ENCODE results near the gene APPBP2. TPM values are rescaled to one million over a fixed set of nuclear protein-coding genes. Genes with fewer than 3 reads are reported as not detected.
A peak's percentile ranks its signal among the peaks of the same experiment; 100 is the strongest.
"Not testable (repeated sequence)": the region's sequence is repeated elsewhere in the genome, so short reads cannot be mapped to it uniquely, and the experiment has no call there.

Gene APPBP2
- total RNA-seq, 1 donor from 2014 or later: 23.0 TPM

DNA sequence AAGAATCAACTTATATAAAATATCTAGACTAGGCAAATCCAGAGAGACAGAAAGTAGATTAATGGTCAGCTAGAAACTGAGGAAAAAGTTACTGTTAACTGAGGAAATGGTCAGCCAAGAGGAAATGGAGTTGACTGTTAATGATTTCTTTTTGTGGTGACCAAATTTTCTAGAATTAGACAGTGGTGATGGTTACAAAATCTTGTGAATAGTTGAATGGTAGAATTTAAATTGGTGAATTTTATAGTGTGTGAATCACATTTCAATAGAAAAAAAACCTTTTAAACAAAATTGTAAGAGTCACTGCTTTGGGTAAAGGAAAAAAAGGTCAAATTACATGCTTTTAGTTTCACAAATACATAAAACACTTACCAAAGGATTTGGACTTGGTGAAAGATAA, 30.0 kb downstream of the APPBP2 start:
- DNase-seq (ENCODE audit: low read depth in 2 of 2): no peak

DNA sequence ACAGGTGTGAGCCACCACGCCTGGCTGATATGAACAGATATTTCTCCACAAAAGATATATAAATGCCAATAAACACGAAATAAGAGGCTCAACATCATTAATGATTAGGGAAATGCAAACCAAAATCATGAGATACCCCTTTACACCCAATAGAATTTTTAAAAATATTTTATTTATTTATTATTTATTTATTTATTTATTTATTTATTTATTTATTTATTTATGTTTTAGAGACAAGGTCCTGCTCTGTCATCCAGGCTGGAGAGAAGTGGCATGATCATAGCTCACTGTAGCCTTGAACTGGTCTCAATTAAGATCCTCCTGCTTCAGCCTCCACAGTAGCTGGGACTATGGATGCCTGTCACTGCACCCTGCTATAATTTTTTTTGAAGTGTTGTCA, 30.8 kb downstream of the APPBP2 start:
- no peak for DNase-seq (ENCODE audit: low read depth in 2 of 2)

DNA sequence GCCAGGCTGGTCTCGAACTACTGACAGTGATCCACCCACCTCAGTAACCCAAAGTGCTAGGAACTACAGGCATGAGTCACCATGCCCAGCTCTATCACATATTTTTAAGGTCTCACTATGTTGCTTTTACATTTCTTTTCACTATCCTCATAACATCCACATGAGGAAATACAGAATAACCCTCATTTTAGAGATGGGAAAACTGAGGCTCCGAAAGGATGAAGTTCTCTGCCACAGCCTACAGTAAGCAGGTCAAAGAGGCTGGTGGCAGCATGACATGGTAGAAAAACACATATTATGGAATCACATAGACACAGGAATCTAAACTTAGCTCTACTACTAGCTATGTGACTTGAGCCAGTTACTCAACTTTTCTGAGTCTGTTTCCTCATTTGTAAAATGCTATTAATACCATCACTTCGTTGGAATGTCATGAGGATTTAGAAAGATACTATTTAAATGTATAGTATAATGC, 32.2 kb downstream of the APPBP2 start:
- no peak for DNase-seq (ENCODE audit: low read depth in 2 of 2)

DNA sequence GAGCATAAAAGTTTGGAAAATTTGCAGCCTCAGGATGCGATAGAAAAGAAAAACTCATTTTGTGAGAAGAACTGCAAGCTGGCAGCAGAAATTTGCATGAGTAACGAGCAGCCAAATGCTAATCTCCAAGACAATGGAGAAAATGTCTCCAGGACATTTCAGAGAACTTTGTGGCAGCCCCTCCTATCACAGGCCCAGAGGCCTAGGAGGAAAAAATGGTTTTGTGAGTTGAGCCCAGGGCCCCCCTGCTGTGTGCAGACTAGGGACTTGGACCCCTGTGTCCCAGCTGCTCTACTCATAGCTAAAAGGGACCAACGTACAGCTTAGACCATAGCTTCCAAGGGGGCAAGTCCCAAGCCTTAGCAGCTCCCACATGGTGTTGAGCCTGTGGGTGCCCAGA, 34.3 kb downstream of the APPBP2 start:
- no peak for DNase-seq (ENCODE audit: low read depth in 2 of 2)

DNA sequence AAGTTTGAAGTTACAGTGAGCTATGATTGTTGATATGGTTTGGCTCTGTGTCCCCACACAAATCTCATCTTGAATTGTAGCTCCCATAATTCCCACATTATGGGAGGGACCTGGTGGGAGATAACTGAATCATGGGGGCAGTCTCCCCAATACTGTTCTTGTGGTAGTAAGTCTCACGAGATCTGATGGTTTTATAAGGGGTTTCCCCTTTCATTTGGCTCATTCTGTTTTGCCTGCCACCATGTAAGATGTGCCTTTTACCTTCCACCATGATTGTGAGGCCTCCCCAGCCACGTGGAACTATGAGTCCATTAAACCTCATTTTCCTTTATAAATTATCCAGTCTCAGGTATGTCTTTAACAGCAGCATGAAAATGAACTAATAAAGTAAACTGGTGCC, 35.4 kb downstream of the APPBP2 start:
- not testable (repeated sequence) for DNase-seq (ENCODE audit: low read depth in 2 of 2)

DNA sequence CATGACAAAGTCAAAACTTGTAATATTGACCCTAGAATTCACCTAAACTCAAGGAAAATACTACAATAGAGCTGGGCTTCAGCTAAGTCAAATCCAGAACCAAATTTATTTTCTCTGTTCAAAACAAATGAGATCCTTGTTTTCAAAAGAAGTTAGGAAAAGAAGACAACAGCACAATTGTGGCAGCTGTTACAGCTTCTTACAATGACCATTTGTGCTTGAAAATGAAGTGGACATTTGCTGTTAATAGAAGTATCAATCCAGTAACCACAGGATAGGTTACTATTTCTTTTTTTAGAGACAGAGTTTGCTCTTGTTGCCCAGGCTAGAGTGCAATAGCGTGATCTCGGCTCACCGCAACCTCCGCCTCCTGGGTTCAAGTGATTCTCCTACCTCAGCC, 44.4 kb downstream of the APPBP2 start:
- DNase-seq (ENCODE audit: low read depth in 2 of 2): no peak

DNA sequence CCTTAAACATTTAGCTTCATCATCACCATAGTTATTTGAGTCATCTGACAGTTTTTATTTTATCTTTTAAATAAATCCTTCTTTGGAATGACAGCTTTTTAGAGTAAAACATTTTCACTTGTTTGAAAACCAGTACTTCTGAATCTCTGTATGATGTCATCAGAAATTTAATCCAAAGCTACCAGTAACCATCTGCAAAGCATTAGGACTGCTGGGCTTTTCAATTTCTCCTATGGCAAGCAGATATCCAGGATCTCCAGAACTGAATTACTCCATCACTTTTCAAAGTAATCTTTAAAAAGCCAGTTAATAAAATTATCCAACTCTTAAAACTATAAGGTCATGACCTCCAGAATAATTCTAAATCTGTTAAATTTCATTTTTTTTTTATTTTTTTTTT, 52.3 kb downstream of the APPBP2 start:
- DNase-seq (ENCODE audit: low read depth in 2 of 2): no peak

DNA sequence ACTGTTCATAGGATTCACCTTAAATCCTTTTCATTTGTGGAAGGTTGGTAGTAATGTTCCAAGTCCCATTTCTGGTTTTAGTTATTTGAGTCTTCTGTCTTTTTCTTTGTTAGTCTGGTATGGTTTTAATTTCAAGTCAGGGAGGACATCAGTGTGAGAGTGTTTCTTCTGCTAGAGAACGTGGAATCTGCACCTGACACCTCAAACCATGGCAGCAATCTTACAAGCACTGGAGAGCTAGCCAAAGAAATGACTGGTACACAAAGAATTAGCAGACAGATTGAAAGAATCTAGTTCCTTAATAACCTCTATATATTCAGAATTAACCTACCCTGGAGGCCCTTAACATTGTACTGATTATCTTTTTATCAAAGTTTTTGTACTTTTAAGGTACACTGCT, 53.6 kb downstream of the APPBP2 start:
- no peak for DNase-seq (ENCODE audit: low read depth in 2 of 2)

DNA sequence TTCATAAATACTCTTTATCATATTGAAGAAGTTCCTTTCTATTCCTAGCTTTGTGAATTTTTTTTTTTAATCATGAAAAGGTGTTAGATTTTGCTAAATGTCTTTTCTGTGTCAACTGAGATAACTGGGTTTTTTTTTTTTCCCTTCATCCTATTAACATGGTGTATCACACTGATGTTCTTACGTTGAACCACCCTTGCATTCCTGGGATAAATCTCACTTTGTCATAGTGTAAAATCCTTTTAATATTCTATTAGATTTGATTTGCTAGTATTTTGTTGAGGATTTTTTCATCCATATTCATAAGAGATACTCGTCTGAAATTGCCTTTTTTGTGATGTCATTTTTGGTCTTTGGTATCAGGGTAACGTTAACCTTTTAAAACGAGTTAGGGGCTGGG, 54.6 kb downstream of the APPBP2 start:
- no peak for DNase-seq (ENCODE audit: low read depth in 2 of 2)

DNA sequence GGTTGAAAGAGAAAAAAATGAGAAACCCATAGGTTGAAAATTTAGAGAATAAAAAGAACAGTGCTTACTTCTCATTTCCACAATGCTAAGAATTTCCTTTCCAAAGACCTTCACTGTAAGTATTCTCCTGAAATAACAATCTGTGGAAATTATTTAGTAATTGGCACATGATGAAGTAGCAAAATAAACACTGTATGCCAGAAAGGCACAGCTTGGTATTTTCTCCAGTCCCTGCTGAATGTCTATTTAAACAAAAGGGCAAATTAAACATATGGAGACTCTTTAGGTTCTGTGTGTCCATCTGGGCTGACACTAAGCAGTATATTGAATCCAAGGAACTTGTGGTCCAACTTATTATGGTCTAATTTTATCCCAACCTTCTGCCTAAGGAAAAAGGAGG, 57.7 kb downstream of the APPBP2 start:
- DNase-seq (ENCODE audit: low read depth in 2 of 2): peak; percentile 51 to 72

DNA sequence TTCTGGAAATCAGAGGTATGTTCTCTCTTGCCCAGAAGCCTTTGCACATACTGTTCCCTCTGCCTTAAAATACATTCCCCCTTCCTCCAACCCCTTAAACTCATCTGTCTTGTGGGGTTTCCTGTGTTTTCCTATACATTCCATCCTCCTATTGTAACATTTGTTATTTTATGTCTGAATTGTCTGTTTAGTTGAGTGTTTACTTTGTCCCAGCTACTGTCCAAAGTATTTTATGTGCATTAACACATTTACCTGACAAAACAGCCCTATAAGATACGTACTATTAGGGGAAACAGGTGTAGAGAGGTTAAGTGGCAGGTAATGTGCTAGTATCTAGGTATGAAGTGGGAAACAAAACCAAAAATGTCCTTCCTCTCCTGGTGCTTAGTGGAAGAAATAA, 61.7 kb downstream of the APPBP2 start:
- DNase-seq (ENCODE audit: low read depth in 2 of 2): no peak

DNA sequence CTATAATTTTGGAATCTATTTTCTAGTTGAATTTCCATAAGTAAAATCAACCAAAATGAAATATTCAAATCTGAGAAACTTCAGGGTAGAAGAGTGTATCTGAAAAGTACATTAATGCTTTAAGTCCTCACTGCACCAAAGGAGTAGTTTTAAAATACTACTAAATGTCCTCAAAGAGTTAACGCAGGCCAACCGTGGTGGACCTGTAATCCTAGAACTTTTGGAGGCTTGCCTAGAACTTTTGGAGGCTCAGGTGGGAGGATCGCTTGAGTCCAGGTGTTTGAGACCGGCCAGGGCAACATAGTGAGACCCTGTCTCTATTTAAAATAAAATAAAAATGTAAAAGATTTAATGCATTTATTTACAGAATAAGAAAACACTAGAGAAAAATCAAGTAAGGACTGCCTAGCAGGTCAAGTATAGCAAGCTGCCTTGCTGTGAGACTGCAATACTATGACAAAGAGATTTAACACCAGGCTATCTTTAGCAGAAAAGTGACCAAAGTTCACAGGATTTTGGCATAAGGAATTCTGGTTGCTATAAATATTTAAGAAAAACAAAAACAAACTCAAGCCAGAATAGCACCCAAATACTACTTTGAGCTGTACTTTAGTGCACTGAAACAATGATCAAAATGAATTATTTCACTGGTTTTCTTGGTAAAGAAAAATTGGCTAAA, 62.7 kb downstream of the APPBP2 start:
- peak in 1 of 2 donors; percentile 20 for DNase-seq (ENCODE audit: low read depth in 2 of 2)

DNA sequence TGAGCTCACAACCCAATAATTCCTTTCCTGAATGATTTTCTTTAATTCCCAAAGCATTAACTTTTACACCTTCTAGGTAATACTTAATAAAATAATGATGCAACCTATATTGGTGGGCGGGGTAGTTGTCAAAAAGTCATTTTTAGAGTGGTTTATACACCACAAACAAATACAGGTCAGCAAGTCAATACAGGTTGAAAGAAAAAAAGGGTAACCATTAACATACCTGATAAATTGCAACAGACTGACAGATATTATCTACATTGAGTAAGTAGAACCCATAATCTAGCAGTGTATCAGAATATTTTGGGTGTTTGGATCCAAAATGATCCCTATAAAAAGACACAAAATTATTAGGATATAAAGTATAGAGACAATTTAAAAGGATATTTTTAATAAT, 64.5 kb downstream of the APPBP2 start:
- no peak for DNase-seq (ENCODE audit: low read depth in 2 of 2)

DNA sequence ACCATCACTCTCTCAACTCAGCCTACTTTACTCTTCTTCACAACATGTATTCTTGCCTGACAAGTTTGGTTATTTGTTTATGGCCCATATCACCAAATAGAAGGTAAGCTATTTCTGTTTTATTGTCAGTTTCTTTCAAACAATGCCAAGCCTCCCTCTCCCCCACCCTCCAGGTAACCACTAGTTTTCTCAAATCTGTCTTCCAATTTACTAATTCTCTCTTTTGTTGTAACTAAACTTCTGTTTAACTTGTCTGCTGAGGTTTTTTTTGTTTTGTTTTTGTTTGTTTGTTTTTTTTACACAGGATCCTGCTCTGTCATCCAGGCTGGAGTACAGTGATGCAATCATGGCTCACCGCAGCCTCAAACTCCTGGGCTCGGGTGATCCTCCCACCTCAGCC, 68.9 kb downstream of the APPBP2 start:
- no peak for DNase-seq (ENCODE audit: low read depth in 2 of 2)

DNA sequence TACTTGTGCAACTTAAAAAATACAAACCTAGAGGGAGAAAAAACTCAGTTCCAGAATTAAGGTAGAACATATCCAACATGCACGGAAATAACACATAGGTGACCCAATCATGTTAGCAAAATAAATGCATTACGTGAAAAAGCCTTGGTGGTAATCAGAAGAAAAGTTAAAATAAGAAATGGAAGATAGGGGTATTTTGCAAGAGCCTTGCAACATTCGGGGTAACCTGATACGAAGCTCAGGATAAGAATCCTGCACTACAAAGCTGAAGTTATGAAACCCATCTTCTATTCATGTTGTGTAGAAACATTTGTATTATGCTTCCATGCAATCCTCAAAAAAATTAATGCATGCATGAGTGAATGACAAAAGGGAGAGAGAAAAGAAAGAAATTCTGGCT, 70.7 kb downstream of the APPBP2 start:
- DNase-seq (ENCODE audit: low read depth in 2 of 2): no peak

DNA sequence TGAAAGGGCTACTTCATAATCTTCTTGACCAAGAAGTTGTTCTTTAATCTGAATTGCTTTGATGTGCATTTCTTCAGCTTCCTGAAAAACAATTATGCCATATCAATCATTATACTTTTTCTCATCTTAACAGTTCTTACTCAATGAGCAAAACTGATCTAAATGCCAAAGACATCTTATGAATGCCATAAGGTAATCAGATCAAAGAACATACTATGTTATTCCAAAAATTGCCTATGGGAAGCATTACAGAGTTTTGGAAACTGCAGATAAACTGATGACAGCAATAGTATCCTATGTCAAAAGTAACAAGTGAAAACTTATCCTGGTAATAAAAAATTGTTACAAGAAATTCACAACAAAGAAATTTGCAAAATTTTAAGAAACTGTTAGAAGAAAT, 74.1 kb downstream of the APPBP2 start:
- DNase-seq (ENCODE audit: low read depth in 2 of 2): no peak

DNA sequence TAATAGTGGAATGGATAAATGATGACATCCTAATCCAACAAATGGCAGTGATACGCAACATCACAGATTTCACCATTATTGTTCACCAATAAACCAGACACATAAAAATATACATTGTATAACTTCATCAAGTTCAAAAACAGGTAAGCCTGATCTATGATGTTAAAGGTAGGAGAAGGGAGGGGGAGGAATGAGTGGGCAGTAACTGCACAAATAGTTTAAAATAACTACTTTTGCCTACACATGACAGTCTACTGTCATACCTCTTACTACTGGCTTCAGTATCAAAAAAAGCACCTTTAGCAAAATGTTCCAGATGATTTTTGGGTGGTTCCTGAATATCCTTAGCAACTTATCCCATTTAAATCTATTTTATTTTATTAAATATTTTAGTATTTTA, 75.0 kb downstream of the APPBP2 start:
- DNase-seq (ENCODE audit: low read depth in 2 of 2): no peak

DNA sequence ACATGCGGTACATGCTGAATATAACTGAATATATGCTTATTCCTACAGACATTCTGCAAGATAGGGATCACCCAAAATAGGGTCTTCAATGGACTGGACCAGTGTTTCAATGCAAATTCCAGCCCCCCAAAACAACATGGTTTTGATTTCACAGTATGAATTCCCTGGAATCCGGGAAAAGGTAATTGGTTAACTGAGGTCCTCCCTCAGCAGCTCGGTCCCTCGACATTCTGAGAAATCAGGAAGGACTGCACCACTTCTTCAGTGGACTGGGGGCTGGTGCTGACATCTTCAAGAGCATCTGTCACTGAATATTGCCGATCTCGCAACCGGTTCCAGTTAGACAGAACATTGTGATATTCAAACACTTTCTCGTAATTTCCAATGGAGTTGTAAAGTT, 78.7 kb downstream of the APPBP2 start:
- DNase-seq (ENCODE audit: low read depth in 2 of 2): no peak

DNA sequence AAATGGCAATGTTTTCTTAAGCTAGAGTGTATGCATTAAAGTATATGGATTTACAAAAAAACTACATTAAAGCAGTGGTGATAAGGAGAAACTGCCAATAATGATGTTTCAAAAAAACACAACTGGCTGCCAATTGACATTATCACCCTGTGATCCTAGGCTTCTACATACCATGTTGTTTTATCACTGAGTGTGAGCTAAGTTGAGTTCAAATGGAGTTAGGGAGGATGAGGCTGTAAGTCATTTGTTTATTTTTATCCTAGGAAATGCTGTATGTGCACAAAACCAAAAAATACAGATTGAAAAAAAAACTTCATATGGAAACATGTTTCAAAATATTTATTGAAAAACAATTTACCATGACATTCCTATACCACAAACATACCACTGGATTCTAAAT, 80.9 kb downstream of the APPBP2 start:
- DNase-seq (ENCODE audit: low read depth in 2 of 2): no peak

DNA sequence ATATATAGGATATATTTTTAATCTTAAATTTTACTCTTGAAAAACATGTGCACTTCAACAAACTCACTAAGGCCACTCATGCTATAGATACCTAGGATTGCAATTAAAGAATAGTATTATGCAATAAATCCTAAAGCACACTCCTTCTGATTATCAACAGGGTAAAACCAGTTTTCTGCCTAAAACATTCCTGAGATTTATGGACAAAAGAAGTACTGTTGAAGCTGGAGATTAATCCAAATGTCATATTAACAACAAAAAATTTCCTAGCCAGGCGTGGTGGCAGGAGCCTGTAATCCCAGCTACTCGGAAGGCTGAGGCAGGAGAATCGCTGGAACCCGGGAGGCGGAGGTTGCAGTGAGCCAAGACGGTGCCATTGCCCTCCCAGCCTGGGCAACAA, 82.3 kb downstream of the APPBP2 start:
- DNase-seq (ENCODE audit: low read depth in 2 of 2): no peak

DNA sequence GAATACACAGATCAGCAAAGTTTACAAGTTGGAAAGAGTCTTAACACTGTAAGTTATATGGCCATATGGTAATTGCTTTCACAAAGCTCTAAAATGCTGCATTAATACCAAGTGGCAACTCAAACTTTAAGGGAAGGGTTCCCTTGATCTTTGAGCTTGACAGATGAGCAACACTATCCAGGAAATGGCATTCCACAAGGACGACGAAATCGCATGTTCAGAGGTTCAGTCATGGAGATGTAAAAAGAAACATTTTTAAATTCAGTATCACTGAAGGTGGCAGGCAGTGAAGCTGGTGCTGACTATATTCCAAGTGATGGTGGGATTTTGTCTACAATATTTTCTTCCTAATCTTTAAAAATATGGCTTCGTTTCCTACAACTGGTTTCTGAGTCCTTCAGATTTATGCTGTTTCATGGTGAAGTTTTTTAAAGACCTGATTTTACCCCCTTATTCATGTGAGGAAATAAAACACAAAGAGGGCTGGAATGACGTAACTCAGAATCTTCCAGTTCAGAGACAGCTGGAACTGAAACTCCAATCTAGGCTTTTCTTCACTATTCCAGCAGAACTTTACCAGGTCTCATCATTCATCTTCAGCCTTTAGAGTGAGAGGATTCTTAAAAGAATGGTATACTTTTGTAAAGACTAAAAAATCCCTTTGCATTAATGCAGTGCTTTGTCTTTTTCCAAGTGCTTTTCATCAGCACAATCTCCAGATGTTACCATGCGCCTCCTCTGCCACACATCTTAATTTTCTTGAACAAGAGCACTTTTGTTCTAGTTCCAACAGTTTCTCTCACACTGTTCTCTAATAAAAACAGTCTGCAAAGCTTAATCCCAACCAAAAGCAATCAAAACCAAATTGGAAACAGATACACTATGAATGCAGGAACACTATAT, 83.5 kb downstream of the APPBP2 start:
- peak in 1 of 2 donors; percentile 19 for DNase-seq (ENCODE audit: low read depth in 2 of 2)

DNA sequence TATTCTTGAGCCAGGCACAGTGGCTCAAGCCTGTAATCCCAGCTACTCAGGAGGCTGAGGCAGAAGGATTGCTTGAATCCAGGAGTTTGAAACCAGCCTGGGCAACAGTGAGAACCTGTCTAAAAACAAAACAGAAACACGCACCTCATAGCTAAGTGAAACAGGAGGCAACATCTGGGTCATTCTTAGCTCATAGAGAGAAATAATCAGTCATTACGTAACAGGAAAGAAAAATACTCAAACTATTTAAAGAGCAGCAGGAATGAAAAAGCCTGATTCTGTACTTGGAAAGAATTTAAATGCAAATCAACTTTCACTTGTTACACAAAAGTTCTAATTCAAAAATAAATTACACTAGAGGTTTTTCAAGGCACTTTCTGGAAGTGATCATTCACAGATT, 86.5 kb downstream of the APPBP2 start:
- peak; percentile 34 to 58 for DNase-seq (ENCODE audit: low read depth in 2 of 2)

DNA sequence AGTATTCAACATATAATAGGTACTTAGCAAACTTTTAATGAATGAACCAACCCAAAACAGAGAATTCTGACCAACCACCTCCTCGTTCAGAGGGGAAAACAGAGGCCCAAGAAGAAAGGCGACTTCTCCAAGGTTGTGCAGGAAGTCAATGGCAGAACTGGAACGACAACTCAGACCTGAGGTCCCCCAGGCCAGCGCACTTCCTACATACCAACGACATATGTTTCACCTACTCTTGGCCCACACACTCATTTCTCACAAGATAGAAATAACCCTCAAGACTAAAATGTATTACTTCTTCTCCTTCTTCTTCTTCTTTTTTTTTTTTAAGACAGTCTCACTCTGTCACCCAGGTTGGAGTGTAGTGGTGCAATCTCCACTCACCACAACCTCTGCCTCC, 89.4 kb downstream of the APPBP2 start:
- DNase-seq (ENCODE audit: low read depth in 2 of 2): no peak
